BLaER1 treated with 17β-estradiol and CSF1 and Interleukin-3, amounts not matched to agents 10 nM and 100 nM (cell line): ENCODE measurements around the gene CNOT2.

Source experiments
- H3K27ac ChIP-seq, 11 experiments: shearing (Covaris generic); formaldehyde crosslinking; 2 replicates each; pipeline ENCODE4 v1.8.1; 2022
- H3K27me3 ChIP-seq, 11 experiments: shearing (Covaris generic); formaldehyde crosslinking; 2 replicates each; pipeline ENCODE4 v1.8.1; 2022
- H3K36me3 ChIP-seq, 11 experiments: shearing (Covaris generic); formaldehyde crosslinking; 2 replicates each; pipeline ENCODE4 v1.8.1; 2022
- H3K4me1 ChIP-seq, 10 experiments: shearing (Covaris generic); formaldehyde crosslinking; 2 replicates each; pipeline ENCODE4 v1.8.1; 2022
- H3K4me2 ChIP-seq, 11 experiments: shearing (Covaris generic); formaldehyde crosslinking; 2 replicates each; pipeline ENCODE4 v1.8.1; 2022
- H3K4me3 ChIP-seq, 10 experiments: shearing (Covaris generic); formaldehyde crosslinking; 2 replicates each; pipeline ENCODE4 v1.8.1; 2022
- H3K9ac ChIP-seq, 11 experiments: shearing (Covaris generic); formaldehyde crosslinking; 2 replicates each; pipeline ENCODE4 v1.8.1; 2022
- H3K9me3 ChIP-seq, 11 experiments: shearing (Covaris generic); formaldehyde crosslinking; replicated peaks in 1 of 11; 2 replicates each; pipeline ENCODE4 v1.8.1; 2022
- H4K20me1 ChIP-seq, 11 experiments: shearing (Covaris generic); formaldehyde crosslinking; 2 replicates each; pipeline ENCODE4 v1.8.1; 2022
- Cebpa-rat ChIP-seq, 11 experiments: shearing (Covaris generic); IDR thresholded peaks; 2 replicates each; pipeline ENCODE4 v1.8.1; 2022

Gene CNOT2

DNA sequence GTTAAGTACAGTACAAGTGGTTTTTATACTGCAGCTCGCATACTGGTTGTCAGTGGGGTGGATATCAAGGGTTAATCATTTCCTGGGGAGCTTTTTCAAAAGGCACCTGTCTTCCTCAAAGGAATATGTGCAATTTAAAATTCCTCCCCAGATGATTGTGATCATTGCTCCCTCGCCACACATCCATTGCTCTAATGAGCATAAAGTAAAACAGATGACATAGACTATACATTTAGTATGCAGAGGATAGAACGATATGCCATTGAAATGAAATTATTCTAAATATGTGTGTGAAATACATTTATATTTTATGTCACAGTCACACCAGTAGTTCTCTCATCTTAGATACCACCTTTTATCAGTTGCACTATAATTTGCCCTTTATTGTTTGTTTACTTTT is 86.5 kb downstream of the CNOT2 start:
- Histone ChIP-seq H3K4me3 (no peak overlapping the region), H3K9me3 (no peaks in the 10 kb centered on the region), H3K36me3 (peaks cover 44 to 84% (median 52%) of the 10 kb centered on the region in 11 experiments; a peak in 21 of 22 replicates), H4K20me1 (peaks cover 0 to 24% (median 5%) of the 10 kb centered on the region in 11 experiments; a peak in 9 of 22 replicates), H3K4me1 (peaks cover 1 to 6% (median 2%) of the 10 kb centered on the region in 10 experiments; a peak in 19 of 20 replicates), H3K27ac (no peak overlapping the region), H3K27me3 (no peaks in the 10 kb centered on the region), H3K4me2 (no peak overlapping the region), H3K9ac (no peak overlapping the region)
- no peak for TF ChIP-seq Cebpa-rat (IDR thresholded peaks at IDR 0.05)

DNA sequence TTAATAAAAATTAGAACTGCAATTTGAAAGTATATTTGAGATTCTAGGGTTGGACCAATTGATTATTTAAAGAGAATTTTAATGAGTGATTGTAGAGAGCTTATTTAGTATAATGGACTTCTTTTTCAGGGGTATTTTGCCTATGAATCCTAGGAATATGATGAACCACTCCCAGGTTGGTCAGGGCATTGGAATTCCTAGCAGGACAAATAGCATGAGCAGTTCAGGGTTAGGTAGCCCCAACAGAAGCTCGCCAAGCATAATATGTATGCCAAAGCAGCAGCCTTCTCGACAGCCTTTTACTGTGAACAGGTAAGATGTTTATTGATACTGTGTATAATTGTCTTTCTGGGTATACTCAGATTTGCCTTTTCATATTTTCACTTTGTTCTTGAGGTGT is 86.9 kb downstream of the CNOT2 start:
- Histone ChIP-seq H4K20me1 (peaks cover 0 to 26% (median 10%) of the 10 kb centered on the region in 11 experiments; a peak in 9 of 22 replicates), H3K27ac (no peak overlapping the region), H3K27me3 (no peaks in the 10 kb centered on the region), H3K4me3 (no peak overlapping the region), H3K4me2 (no peak overlapping the region), H3K4me1 (peaks cover 5 to 10% (median 6%) of the 10 kb centered on the region in 10 experiments; a peak in 19 of 20 replicates), H3K9me3 (no peaks in the 10 kb centered on the region; a peak in 1 of 22 replicates), H3K36me3 (peaks cover 43 to 84% (median 52%) of the 10 kb centered on the region in 11 experiments; a peak in 21 of 22 replicates), H3K9ac (no peak overlapping the region)
- no peak for TF ChIP-seq Cebpa-rat (IDR thresholded peaks at IDR 0.05)

DNA sequence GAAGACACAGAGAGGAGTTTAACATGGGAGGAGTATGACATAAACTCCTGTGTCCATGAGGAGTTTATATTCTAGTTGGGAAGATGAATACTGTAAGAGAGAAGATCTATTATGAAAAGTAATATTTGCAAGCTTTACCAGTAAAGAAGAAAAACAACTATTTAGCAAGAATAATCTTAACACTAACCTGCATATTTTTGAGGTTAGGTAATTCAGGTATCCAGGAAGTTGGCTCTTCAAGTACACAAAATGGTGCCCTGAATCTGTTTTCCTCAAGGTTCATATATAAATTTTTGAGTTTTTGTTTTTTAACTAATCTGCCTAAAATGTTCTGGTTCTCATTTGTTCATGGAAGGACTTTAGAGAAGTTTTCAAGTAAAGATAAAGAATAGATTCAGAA is 89.0 kb downstream of the CNOT2 start:
- no peak overlapping the region for H3K9ac ChIP-seq
- peaks cover 0 to 33% (median 15%) of the 10 kb centered on the region in 11 experiments; a peak in 9 of 22 replicates for H4K20me1 ChIP-seq
- no peaks in the 10 kb centered on the region for H3K27me3 ChIP-seq
- TF ChIP-seq Cebpa-rat (IDR thresholded peaks at IDR 0.05), result no peak
- H3K4me2 ChIP-seq, result no peak overlapping the region
- H3K4me3 ChIP-seq, result no peak overlapping the region
- no peak overlapping the region for H3K27ac ChIP-seq
- peaks cover 10 to 20% (median 15%) of the 10 kb centered on the region in 10 experiments for H3K4me1 ChIP-seq
- H3K36me3 ChIP-seq, result peaks cover 52 to 90% (median 59%) of the 10 kb centered on the region in 11 experiments
- no peaks in the 10 kb centered on the region; a peak in 1 of 22 replicates for H3K9me3 ChIP-seq

DNA sequence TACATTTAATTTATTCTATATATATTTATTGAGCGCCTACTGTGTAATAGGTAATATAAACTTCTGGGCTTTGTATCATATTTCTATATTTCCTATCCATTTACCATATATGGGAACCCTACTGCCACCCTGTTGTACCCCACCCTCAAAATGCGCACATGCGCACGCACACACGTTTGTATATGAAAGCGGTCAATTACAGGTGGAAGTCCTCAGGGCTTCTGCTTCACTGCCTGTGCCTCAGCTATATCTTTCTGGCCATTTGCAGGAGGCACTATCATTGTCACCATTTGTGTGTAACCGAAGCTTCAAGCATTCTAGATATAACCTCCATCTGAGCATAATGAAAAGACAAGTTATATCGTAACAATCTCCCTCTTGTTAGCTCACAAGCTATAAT is 91.5 kb downstream of the CNOT2 start:
- no peak overlapping the region for H3K27ac ChIP-seq
- peak overlapping the region; percentile 24 to 54 (median 46); a peak in 20 of 22 replicates for H3K4me2 ChIP-seq
- no peak overlapping the region for H3K9ac ChIP-seq
- no peaks in the 10 kb centered on the region for H3K27me3 ChIP-seq
- TF ChIP-seq Cebpa-rat (IDR thresholded peaks at IDR 0.05), result no peak
- peaks cover 0 to 28% (median 8%) of the 10 kb centered on the region in 11 experiments; a peak in 9 of 22 replicates for H4K20me1 ChIP-seq
- no peak overlapping the region for H3K4me3 ChIP-seq
- peaks cover 56 to 94% (median 75%) of the 10 kb centered on the region in 11 experiments for H3K36me3 ChIP-seq
- H3K9me3 ChIP-seq, result no peaks in the 10 kb centered on the region; a peak in 1 of 22 replicates
- peaks cover 10 to 20% (median 15%) of the 10 kb centered on the region in 10 experiments for H3K4me1 ChIP-seq

DNA sequence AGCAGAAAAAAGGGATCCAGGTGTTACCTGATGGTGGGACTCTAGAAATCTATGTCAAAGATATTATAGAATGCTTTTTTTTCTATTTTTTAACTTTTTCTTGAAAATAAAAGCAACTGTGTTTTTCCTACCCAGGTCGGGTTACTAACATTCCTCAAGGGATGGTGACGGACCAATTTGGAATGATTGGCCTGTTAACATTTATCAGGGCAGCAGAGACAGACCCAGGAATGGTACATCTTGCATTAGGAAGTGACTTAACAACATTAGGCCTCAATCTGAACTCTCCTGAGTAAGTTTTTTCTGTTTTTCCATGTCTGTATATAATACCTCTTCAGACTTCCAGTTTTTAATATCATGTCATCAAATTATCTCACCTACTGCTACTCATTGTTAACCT is 95.3 kb downstream of the CNOT2 start:
- TF ChIP-seq Cebpa-rat (IDR thresholded peaks at IDR 0.05), result no peak
- Histone ChIP-seq H3K36me3 (peaks cover 77 to 95% (median 86%) of the 10 kb centered on the region in 11 experiments), H3K27ac (no peak overlapping the region), H4K20me1 (peaks cover 0 to 17% (median 3%) of the 10 kb centered on the region in 11 experiments; a peak in 8 of 22 replicates), H3K9ac (no peak overlapping the region), H3K4me1 (peaks cover 10 to 20% (median 15%) of the 10 kb centered on the region in 10 experiments), H3K9me3 (no peaks in the 10 kb centered on the region; a peak in 1 of 22 replicates), H3K27me3 (no peaks in the 10 kb centered on the region), H3K4me3 (no peak overlapping the region), H3K4me2 (no peak overlapping the region)

DNA sequence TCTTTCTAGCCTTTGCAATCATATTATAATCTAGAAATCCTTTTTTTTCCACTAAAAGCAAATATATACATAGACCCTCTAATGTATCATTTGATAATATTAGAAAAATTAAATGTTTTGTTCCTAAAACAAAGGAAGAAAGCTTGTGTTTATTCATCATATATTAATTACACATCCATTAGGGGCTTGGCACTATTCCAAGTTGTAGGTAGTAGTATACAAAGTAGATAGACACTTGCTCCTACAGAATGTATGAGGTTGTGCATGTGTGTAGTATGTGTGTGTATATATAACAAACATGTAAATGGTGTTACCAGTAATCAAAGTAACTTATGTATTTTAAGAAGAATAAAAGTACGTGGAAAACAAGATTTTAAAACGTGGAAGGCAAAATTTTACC is 107.8 kb downstream of the CNOT2 start:
- TF ChIP-seq Cebpa-rat (IDR thresholded peaks at IDR 0.05), result no peak

DNA sequence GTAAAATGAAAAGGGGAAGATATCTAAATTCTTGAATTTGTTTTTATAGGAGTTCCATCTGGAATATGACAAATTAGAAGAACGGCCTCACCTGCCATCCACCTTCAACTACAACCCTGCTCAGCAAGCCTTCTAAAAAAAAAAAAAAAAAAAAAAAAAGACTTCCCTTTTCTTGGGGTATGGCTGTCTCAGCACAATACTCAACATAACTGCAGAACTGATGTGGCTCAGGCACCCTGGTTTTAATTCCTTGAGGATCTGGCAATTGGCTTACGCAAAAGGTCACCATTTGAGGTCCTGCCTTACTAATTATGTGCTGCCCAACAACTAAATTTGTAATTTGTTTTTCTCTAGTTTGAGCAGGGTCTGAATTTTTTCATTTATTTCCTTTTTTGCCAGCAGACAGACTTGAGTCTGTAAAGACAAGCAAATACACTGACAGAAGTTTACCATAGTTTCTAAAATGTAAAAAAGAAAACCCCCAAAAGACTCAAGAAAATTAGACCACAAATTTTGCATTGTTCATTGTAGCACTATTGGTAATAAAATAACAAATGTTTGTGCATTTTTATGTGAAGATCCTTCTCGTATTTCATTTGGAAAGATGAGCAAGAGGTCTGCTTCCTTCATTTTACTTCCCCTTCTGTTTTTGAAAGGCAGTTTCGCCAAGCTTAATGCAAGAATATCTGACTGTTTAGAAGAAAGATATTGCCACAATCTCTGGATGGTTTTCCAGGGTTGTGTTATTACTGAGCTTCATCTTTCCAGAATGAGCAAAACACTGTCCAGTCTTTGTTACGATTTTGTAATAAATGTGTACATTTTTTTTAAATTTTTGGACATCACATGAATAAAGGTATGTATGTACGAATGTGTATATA is 110.8 kb downstream of the CNOT2 start:
- peak overlapping the region in 5 of 11 experiments; percentile 5 to 54 (median 39); a peak in 7 of 22 replicates for H3K27ac ChIP-seq
- H3K36me3 ChIP-seq, result peaks cover 0 to 54% (median 31%) of the 10 kb centered on the region in 11 experiments; a peak in 18 of 22 replicates
- peaks cover 0 to 34% (median 7%) of the 10 kb centered on the region in 10 experiments; a peak in 11 of 20 replicates for H3K4me1 ChIP-seq
- H3K4me2 ChIP-seq, result peak overlapping the region in 4 of 11 experiments; percentile 52 to 85 (median 62); a peak in 9 of 22 replicates
- H3K4me3 ChIP-seq, result no peak overlapping the region
- no peak for TF ChIP-seq Cebpa-rat (IDR thresholded peaks at IDR 0.05)
- no peaks in the 10 kb centered on the region for H3K27me3 ChIP-seq
- peaks cover 0 to 14% (median 0%) of the 10 kb centered on the region in 11 experiments; a peak in 3 of 22 replicates for H4K20me1 ChIP-seq
- H3K9ac ChIP-seq, result no peak overlapping the region
- no peaks in the 10 kb centered on the region for H3K9me3 ChIP-seq

More for the DNA sequence above, 107.8 kb downstream of the CNOT2 start:
- Histone ChIP-seq H3K27ac (no peak overlapping the region), H3K36me3 (peaks cover 20 to 78% (median 51%) of the 10 kb centered on the region in 11 experiments), H3K27me3 (no peaks in the 10 kb centered on the region), H3K4me2 (no peak overlapping the region), H3K9me3 (no peaks in the 10 kb centered on the region), H4K20me1 (peaks cover 0 to 14% (median 0%) of the 10 kb centered on the region in 11 experiments; a peak in 3 of 22 replicates), H3K4me1 (peaks cover 0 to 34% (median 7%) of the 10 kb centered on the region in 10 experiments; a peak in 11 of 20 replicates), H3K4me3 (no peak overlapping the region), H3K9ac (no peak overlapping the region)

DNA sequence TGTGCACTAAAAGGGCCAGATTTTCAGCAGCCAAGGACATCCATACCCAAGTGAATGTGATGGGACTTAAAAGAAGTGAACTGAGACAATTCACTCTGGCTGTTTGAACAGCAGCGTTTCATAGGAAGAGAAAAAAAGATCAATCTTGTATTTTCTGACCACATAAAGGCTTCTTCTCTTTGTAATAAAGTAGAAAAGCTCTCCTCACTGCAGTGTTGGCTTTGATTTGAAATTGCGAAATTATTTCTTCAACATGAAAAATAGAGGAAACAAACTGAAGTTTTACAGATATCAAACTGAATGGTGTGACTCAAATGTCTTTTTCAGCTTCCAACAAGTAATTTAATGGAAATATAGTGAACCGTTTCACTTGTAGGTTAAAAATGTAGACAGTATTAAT is 111.6 kb downstream of the CNOT2 start:
- Histone ChIP-seq H3K9me3 (no peaks in the 10 kb centered on the region), H3K27ac (peak overlapping the region in 5 of 11 experiments; percentile 5 to 54 (median 39); a peak in 5 of 22 replicates), H3K36me3 (peaks cover 0 to 50% (median 27%) of the 10 kb centered on the region in 11 experiments; a peak in 18 of 22 replicates), H3K4me1 (peaks cover 0 to 34% (median 7%) of the 10 kb centered on the region in 10 experiments; a peak in 11 of 20 replicates), H3K4me3 (no peak overlapping the region), H3K9ac (no peak overlapping the region), H3K27me3 (no peaks in the 10 kb centered on the region), H3K4me2 (peak overlapping the region in 5 of 11 experiments; percentile 37 to 85 (median 61); a peak in 9 of 22 replicates), H4K20me1 (peaks cover 0 to 14% (median 0%) of the 10 kb centered on the region in 11 experiments; a peak in 3 of 22 replicates)
- peak in 1 of 11 experiments; percentile 52; a peak in 2 of 22 replicates for TF ChIP-seq Cebpa-rat (IDR thresholded peaks at IDR 0.05)
